ENCODE results near the gene ARMC6. TPM values are rescaled to one million over a fixed set of nuclear protein-coding genes. Genes with fewer than 3 reads are reported as not detected.

Gene ARMC6
- total and polyA plus RNA-seq, 2 experiments from 2014 or later: 23.9 to 45.0 TPM

DNA sequence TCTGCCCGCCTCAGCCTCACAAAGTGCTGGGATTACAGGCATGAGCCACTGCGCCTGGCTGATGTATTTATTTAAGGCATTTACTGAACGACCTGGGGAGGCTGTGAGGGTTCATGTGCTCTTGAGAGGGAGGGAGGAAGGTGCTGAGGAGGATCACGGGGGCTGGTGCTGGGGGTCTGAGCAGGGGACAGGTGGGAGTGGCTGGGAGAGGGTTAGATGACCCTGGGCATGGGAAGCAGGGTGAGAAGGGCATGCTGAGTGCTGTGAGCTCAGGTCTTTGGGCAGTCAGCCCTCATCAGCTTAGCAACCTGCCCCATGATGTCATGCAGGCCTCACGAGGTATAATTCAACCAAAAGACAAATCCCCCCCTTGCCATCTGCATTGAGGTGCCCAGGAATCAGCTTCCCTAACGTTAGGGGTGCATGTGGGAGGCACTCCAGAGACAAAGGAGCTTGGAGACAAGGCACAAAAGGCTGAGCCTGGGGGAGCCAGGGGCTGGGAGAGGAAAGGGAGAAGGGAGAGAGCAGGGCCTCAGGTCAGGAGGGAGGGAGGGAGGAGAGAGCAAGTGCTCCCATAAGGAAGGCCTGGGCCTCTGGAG is 36.5 kb upstream of the ARMC6 start:
- Histone ChIP-seq H3K27ac (peak overlapping the region; percentile 87; the same call in 1 of the 2 replicates), H3K9me2 (ENCODE audit: insufficient read depth) (no peaks in the 10 kb centered on the region), H3K36me3 (ENCODE audit: low read depth) (peaks cover 23% of the 10 kb centered on the region; the same call in 1 of the 2 replicates), H3K79me2 (ENCODE audit: insufficient read depth) (no peaks in the 10 kb centered on the region), H2AFZ (no peak overlapping the region), H3K4me2 (ENCODE audit: unreplicated experiment) (no peak overlapping the region), H3K27me3 (replicated peaks; ENCODE audit: insufficient read depth) (no peaks in the 10 kb centered on the region), H4K20me1 (ENCODE audit: insufficient read depth) (no peaks in the 10 kb centered on the region), H3K4me1 (ENCODE audit: insufficient read depth) (peaks cover 6% of the 10 kb centered on the region), H3K9me3 (ENCODE audit: low read depth) (no peaks in the 10 kb centered on the region), H3K9ac (no peak overlapping the region), H3F3A (ENCODE audit: insufficient read depth) (peaks cover 11% of the 10 kb centered on the region; the same call in 1 of the 2 replicates), H3K4me3 (no peak overlapping the region)
- TF ChIP-seq EZH2 (IDR thresholded peaks at IDR 0.05; ENCODE audit: insufficient read depth, poor library complexity, severe bottlenecking): no peak
- no peak for TF ChIP-seq EZH2phosphoT487 (IDR thresholded peaks at IDR 0.05; ENCODE audit: insufficient read depth, low read depth)
- DNase-seq: no peak
- 85 to 86% methylated on average over 6 of the region's 6 CpGs for WGBS, 2 experiments (ENCODE audit: low coverage in 1 of 2, low lambda C conversion rate in 2 of 2, missing lambda C conversion rate in 2 of 2)
- in situ Hi-C loops (cut with MboI): no loop called here

DNA sequence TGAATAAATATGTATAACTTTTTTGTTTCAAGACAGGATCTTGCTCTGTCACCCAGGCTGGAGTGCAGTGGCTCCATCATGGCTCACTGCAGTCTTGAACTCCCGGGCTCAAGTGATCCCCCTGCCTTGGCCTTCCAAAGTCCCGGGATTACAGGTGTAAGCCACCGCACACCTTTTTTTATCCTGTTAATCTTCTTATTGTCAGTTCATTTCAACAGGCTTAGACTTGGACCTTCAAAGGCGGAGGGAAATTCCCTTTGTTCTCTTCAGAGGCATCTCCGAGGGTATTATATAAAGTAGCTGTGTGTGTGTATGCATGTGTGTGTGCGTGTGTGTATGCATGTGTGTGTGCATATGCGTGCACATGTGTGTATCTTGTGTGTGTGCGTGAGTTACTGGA is 35.1 kb upstream of the ARMC6 start:
- peaks cover 11% of the 10 kb centered on the region; the same call in 1 of the 2 replicates for H3F3A ChIP-seq (ENCODE audit: insufficient read depth)
- in situ Hi-C loops (cut with MboI): no loop called here
- peaks cover 3% of the 10 kb centered on the region; the same call in 1 of the 2 replicates for H3K79me2 ChIP-seq (ENCODE audit: insufficient read depth)
- TF ChIP-seq EZH2phosphoT487 (IDR thresholded peaks at IDR 0.05; ENCODE audit: insufficient read depth, low read depth): no peak
- no peak for TF ChIP-seq EZH2 (IDR thresholded peaks at IDR 0.05; ENCODE audit: insufficient read depth, poor library complexity, severe bottlenecking)
- DNase-seq: no peak
- no peak overlapping the region for H2AFZ ChIP-seq
- H3K4me3 ChIP-seq: no peak overlapping the region
- no peak overlapping the region for H3K4me2 ChIP-seq (ENCODE audit: unreplicated experiment)
- H3K9me2 ChIP-seq (ENCODE audit: insufficient read depth): no peaks in the 10 kb centered on the region
- no peaks in the 10 kb centered on the region for H3K27me3 ChIP-seq (replicated peaks; ENCODE audit: insufficient read depth)
- H3K27ac ChIP-seq: no peak overlapping the region
- WGBS, 2 experiments (ENCODE audit: low coverage in 1 of 2, low lambda C conversion rate in 2 of 2, missing lambda C conversion rate in 2 of 2): 94 to 98% methylated on average over 8 of the region's 8 CpGs
- peaks cover 23% of the 10 kb centered on the region; the same call in 1 of the 2 replicates for H3K36me3 ChIP-seq (ENCODE audit: low read depth)
- no peak overlapping the region for H3K9ac ChIP-seq
- no peaks in the 10 kb centered on the region for H4K20me1 ChIP-seq (ENCODE audit: insufficient read depth)
- H3K4me1 ChIP-seq (ENCODE audit: insufficient read depth): peaks cover 6% of the 10 kb centered on the region
- H3K9me3 ChIP-seq (ENCODE audit: low read depth): no peaks in the 10 kb centered on the region

DNA sequence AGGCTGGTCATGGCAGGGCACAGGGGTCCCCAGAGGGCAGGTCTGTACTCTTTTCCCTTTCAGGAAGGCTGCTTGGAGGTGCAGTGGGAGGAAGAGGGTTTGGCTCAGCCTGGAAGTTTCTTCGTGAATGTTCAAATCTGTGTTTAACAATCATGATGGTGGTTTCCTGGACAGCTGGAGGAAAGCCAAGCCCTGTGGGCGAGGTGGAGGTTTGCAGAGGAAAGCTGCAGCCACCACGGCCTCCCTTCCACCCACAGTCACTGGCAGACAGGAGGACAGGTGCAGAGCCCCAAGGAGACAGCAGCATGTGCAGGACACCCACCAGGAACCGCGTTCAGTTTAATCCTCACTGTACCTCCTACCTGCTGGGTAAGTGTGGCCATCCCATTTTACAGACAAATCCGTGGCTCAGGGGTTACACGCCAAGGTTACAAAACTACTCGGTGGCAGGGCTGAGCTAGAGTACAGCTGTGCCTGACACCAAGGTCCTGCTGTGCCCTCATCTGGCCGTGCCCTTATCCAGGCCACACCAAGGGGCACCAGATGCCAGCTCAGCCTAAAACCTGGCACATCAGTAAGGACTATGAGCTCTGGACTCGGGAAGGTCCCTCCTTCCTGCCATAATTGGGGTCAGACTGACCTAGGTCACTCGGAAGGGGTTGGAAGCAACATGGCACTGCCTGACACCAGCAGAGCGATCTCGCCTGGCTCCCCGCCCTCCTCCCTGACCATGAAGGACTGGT is 34.2 kb upstream of the ARMC6 start:
- TF ChIP-seq EZH2 (IDR thresholded peaks at IDR 0.05; ENCODE audit: insufficient read depth, poor library complexity, severe bottlenecking) (no peak), EZH2phosphoT487 (IDR thresholded peaks at IDR 0.05; ENCODE audit: insufficient read depth, low read depth) (no peak)
- H3K27me3 ChIP-seq (replicated peaks; ENCODE audit: insufficient read depth): no peaks in the 10 kb centered on the region
- H3K79me2 ChIP-seq (ENCODE audit: insufficient read depth): peaks cover 4% of the 10 kb centered on the region; the same call in 1 of the 2 replicates
- H3K4me3 ChIP-seq: no peak overlapping the region
- H3K4me2 ChIP-seq (ENCODE audit: unreplicated experiment): no peak overlapping the region
- no peak overlapping the region for H3K27ac ChIP-seq
- H3K36me3 ChIP-seq (ENCODE audit: low read depth): peaks cover 19% of the 10 kb centered on the region; the same call in 1 of the 2 replicates
- peaks cover 11% of the 10 kb centered on the region; the same call in 1 of the 2 replicates for H3F3A ChIP-seq (ENCODE audit: insufficient read depth)
- H2AFZ ChIP-seq: no peak overlapping the region
- no peak overlapping the region for H3K9ac ChIP-seq
- H3K4me1 ChIP-seq (ENCODE audit: insufficient read depth): peaks cover 6% of the 10 kb centered on the region
- no peaks in the 10 kb centered on the region for H3K9me2 ChIP-seq (ENCODE audit: insufficient read depth)
- no peaks in the 10 kb centered on the region for H4K20me1 ChIP-seq (ENCODE audit: insufficient read depth)
- H3K9me3 ChIP-seq (ENCODE audit: low read depth): no peaks in the 10 kb centered on the region
- peak; percentile 21 for DNase-seq
- 79 to 80% methylated on average over 14 of the region's 14 CpGs for WGBS, 2 experiments (ENCODE audit: low coverage in 1 of 2, low lambda C conversion rate in 2 of 2, missing lambda C conversion rate in 2 of 2)
- in situ Hi-C loops (cut with MboI): no loop called here

DNA sequence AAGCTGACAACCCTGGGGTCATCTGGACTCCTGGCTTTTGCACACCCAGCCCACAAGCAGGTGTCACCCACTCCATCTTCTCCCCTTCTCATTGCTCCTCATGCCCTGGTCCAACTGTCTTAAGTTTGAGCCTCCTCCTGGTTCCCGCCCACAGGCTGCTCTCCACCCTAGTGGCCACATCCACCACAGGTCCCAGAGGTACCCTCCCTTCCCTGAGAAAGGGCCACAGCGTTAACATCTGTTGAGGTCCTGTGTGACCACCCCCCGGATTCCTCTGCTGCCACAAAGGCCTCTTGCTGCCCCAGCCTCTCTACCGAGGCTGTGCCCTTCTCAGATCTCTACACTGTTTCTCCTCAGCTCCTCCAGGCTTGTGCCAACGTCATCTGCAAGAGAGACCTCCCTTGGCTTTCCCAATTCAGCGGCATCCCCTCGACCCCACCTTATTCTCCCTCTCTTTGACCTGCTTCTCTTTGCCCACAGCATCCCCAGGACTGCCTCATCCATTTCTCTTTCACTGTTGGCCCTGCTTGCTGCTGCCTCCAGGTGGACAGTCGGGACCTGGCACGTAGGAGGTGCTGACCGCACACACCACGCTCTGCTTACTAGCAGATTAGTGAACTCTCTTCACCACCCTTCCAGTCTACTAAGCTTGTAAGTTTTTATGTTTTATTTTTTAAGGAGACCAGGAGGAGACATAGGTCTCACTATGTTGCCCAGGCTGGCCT is 33.3 kb upstream of the ARMC6 start:
- no peak overlapping the region for H3K4me2 ChIP-seq (ENCODE audit: unreplicated experiment)
- no peaks in the 10 kb centered on the region for H3K9me2 ChIP-seq (ENCODE audit: insufficient read depth)
- peaks cover 4% of the 10 kb centered on the region; the same call in 1 of the 2 replicates for H3K79me2 ChIP-seq (ENCODE audit: insufficient read depth)
- TF ChIP-seq EZH2phosphoT487 (IDR thresholded peaks at IDR 0.05; ENCODE audit: insufficient read depth, low read depth) (no peak), EZH2 (IDR thresholded peaks at IDR 0.05; ENCODE audit: insufficient read depth, poor library complexity, severe bottlenecking) (no peak)
- H3K4me1 ChIP-seq (ENCODE audit: insufficient read depth): peaks cover 6% of the 10 kb centered on the region
- H4K20me1 ChIP-seq (ENCODE audit: insufficient read depth): no peaks in the 10 kb centered on the region
- in situ Hi-C loops (cut with MboI): no loop called here
- H3K9ac ChIP-seq: no peak overlapping the region
- no peak overlapping the region for H3K27ac ChIP-seq
- H2AFZ ChIP-seq: no peak overlapping the region
- H3K4me3 ChIP-seq: no peak overlapping the region
- peak; percentile 40 for DNase-seq
- no peaks in the 10 kb centered on the region for H3K9me3 ChIP-seq (ENCODE audit: low read depth)
- no peaks in the 10 kb centered on the region for H3K27me3 ChIP-seq (replicated peaks; ENCODE audit: insufficient read depth)
- WGBS, 2 experiments (ENCODE audit: low coverage in 1 of 2, low lambda C conversion rate in 2 of 2, missing lambda C conversion rate in 2 of 2): 85 to 88% methylated on average over 11 of the region's 11 CpGs
- peaks cover 17% of the 10 kb centered on the region; the same call in 1 of the 2 replicates for H3K36me3 ChIP-seq (ENCODE audit: low read depth)
- H3F3A ChIP-seq (ENCODE audit: insufficient read depth): peaks cover 11% of the 10 kb centered on the region; the same call in 1 of the 2 replicates

Data from GM23248 (cell line).